Hepatocyte (in vitro differentiated cells): ENCODE measurements around the gene SH3BGRL. TPM values are rescaled to one million over a fixed set of nuclear protein-coding genes. Genes with fewer than 3 reads are reported as not detected.

Experiments used
- DNase-seq: peaks from one replicate; pipeline ENCODE4 v3.0.0-alpha.2; 2016; ENCODE audit warnings: low spot score
- H2AFZ ChIP-seq: fragments of 200-600 bp; sonication (generic); 2 replicates; pipeline ENCODE4 v1.6.0; 2016; ENCODE audit warnings: antibody characterized with exemption, mild to moderate bottlenecking
- H3K27ac ChIP-seq: fragments of 200-600 bp; sonication (generic); 2 replicates; pipeline ENCODE4 v1.5.1; 2016; ENCODE audit warnings: mild to moderate bottlenecking
- H3K27me3 ChIP-seq: fragments of 200-600 bp; sonication (generic); 2 replicates; pipeline ENCODE4 v1.6.1; 2016
- H3K36me3 ChIP-seq: fragments of 200-600 bp; sonication (generic); replicated peaks from 2 replicates; pipeline ENCODE4 v1.5.1; 2016; ENCODE audit warnings: low read depth; ENCODE audit not compliant: insufficient read depth
- H3K4me1 ChIP-seq: fragments of 200-600 bp; sonication (generic); 2 replicates; pipeline ENCODE4 v1.5.1; 2016; ENCODE audit warnings: mild to moderate bottlenecking, moderate library complexity; ENCODE audit not compliant: insufficient read depth
- H3K4me2 ChIP-seq: fragments of 200-600 bp; sonication (generic); 2 replicates; pipeline ENCODE4 v1.6.0; 2016
- H3K4me3 ChIP-seq: fragments of 200-600 bp; sonication (generic); 2 replicates; pipeline ENCODE4 v1.5.1; 2016; ENCODE audit warnings: mild to moderate bottlenecking
- H3K79me2 ChIP-seq: fragments of 200-600 bp; sonication (generic); 2 replicates; pipeline ENCODE4 v1.6.0; 2017; ENCODE audit warnings: mild to moderate bottlenecking
- H3K9me2 ChIP-seq: fragments of 200-600 bp; sonication (generic); replicated peaks from 2 replicates; pipeline ENCODE4 v1.6.0; 2017; ENCODE audit warnings: mild to moderate bottlenecking; ENCODE audit not compliant: insufficient read depth
- H3K9me3 ChIP-seq: fragments of 200-600 bp; sonication (generic); 2 replicates; pipeline ENCODE4 v1.5.1; 2016; ENCODE audit warnings: low read depth, mild to moderate bottlenecking
- H4K20me1 ChIP-seq: fragments of 200-600 bp; sonication (generic); 2 replicates; pipeline ENCODE4 v1.6.0; 2016; ENCODE audit warnings: mild to moderate bottlenecking; ENCODE audit not compliant: insufficient read depth, poor library complexity, severe bottlenecking
- CTCF ChIP-seq: fragments of 200-600 bp; sonication (generic); IDR thresholded peaks from 2 replicates; pipeline ENCODE4 v1.5.1; 2016; ENCODE audit warnings: antibody characterized with exemption, mild to moderate bottlenecking; ENCODE audit not compliant: poor library complexity
- EZH2 ChIP-seq: fragments of 200-600 bp; sonication (generic); IDR thresholded peaks from 2 replicates; pipeline ENCODE4 v1.6.1; 2016; ENCODE audit warnings: antibody characterized with exemption, mild to moderate bottlenecking, borderline replicate concordance
- EZH2phosphoT487 ChIP-seq: fragments of 200-600 bp; sonication (generic); IDR thresholded peaks from one replicate; pipeline ENCODE4 v1.6.1; 2018; ENCODE audit warnings: antibody characterized with exemption, mild to moderate bottlenecking, low read depth, moderate library complexity; ENCODE audit not compliant: unreplicated experiment, severe bottlenecking
- WGBS: methylation state at CpG from one replicate; pipeline ENCODE4 v1.1.6; 2016; ENCODE audit warnings: low lambda C conversion rate; ENCODE audit errors: missing lambda C conversion rate; 5-methylcytosine and 5-hydroxymethylcytosine counted together
- polyA plus RNA-seq: library from polyadenylated mRNA; unstranded; fragments of >200 nt; fragmentation: Nextera tagmentation; extraction: Ambion mirVana; gene quantifications from 2 replicates; pipeline ENCODE4 v1.2.1, GENCODE V29; 2016
- total RNA-seq: library from RNA; depleted of rRNA; stranded (reverse); fragments of >200 nt; gene quantifications from 2 replicates; pipeline ENCODE4 v1.2.3, GENCODE V29; 2014

SH3BGRL gene
- total and polyA plus RNA-seq, 2 experiments from 2014 or later = 72.3 to 110 TPM

GRCh38 chrX:81232218-81232617, 30.3 kb downstream of the SH3BGRL start:
- H3K4me2 ChIP-seq = no peak overlapping the region
- H3K9me3 ChIP-seq = no peaks in the 10 kb centered on the region
- no peaks in the 10 kb centered on the region for H3K79me2 ChIP-seq
- H4K20me1 ChIP-seq = no peaks in the 10 kb centered on the region
- H3K9me2 ChIP-seq = no peaks in the 10 kb centered on the region
- no peak for DNase-seq
- H3K4me1 ChIP-seq = no peaks in the 10 kb centered on the region
- TF ChIP-seq CTCF (no peak), EZH2phosphoT487 (no peak), EZH2 (no peak)
- H3K27ac ChIP-seq = no peak overlapping the region
- no peaks in the 10 kb centered on the region for H3K36me3 ChIP-seq
- 88% methylated on average over 1 of the region's 1 CpG for WGBS
- H2AFZ ChIP-seq = no peak overlapping the region
- H3K4me3 ChIP-seq = no peak overlapping the region
- H3K27me3 ChIP-seq = no peaks in the 10 kb centered on the region

GRCh38 chrX:81237516-81237915, 35.6 kb downstream of the SH3BGRL start:
- Histone ChIP-seq H3K9me3 (no peaks in the 10 kb centered on the region), H3K36me3 (no peaks in the 10 kb centered on the region), H3K27me3 (no peaks in the 10 kb centered on the region), H3K9me2 (no peaks in the 10 kb centered on the region), H3K4me2 (no peak overlapping the region), H3K27ac (no peak overlapping the region), H3K4me1 (no peaks in the 10 kb centered on the region), H2AFZ (no peak overlapping the region), H3K79me2 (no peaks in the 10 kb centered on the region), H4K20me1 (no peaks in the 10 kb centered on the region), H3K4me3 (no peak overlapping the region)
- DNase-seq = no peak
- TF ChIP-seq EZH2phosphoT487 = no peak
- no peak for TF ChIP-seq CTCF
- no peak for TF ChIP-seq EZH2
- 45% methylated on average over 1 of the region's 1 CpG for WGBS

GRCh38 chrX:81238166-81238565, 36.3 kb downstream of the SH3BGRL start:
- Histone ChIP-seq H3K9me2 (no peaks in the 10 kb centered on the region), H3K4me3 (no peak overlapping the region), H3K9me3 (no peaks in the 10 kb centered on the region), H3K27me3 (no peaks in the 10 kb centered on the region), H3K4me2 (no peak overlapping the region), H4K20me1 (no peaks in the 10 kb centered on the region), H3K27ac (no peak overlapping the region), H2AFZ (no peak overlapping the region), H3K79me2 (no peaks in the 10 kb centered on the region), H3K4me1 (no peaks in the 10 kb centered on the region), H3K36me3 (no peaks in the 10 kb centered on the region)
- no peak for TF ChIP-seq EZH2phosphoT487
- no peak for TF ChIP-seq CTCF
- TF ChIP-seq EZH2 = no peak
- 76% methylated on average over 4 of the region's 4 CpGs for WGBS
- DNase-seq = no peak

GRCh38 chrX:81240701-81241331, 38.9 kb downstream of the SH3BGRL start:
- H4K20me1 ChIP-seq = no peaks in the 10 kb centered on the region
- H3K27me3 ChIP-seq = no peaks in the 10 kb centered on the region
- H3K9me2 ChIP-seq = no peaks in the 10 kb centered on the region
- H3K4me2 ChIP-seq = no peak overlapping the region
- H3K9me3 ChIP-seq = no peaks in the 10 kb centered on the region
- no peaks in the 10 kb centered on the region for H3K4me1 ChIP-seq
- H3K4me3 ChIP-seq = no peak overlapping the region
- no peaks in the 10 kb centered on the region for H3K79me2 ChIP-seq
- WGBS = 80% methylated on average over 4 of the region's 4 CpGs
- no peak overlapping the region for H3K27ac ChIP-seq
- TF ChIP-seq EZH2phosphoT487 = no peak
- no peak for TF ChIP-seq EZH2
- no peak for TF ChIP-seq CTCF
- H2AFZ ChIP-seq = no peak overlapping the region
- H3K36me3 ChIP-seq = no peaks in the 10 kb centered on the region
- no peak for DNase-seq
